Lower leg skin (tissue), 3 donors: ENCODE data around the gene CFAP92.

Experiments
- CTCF ChIP-seq, 3 donors: fragments of 450-650 bp; IDR thresholded peaks; one replicate each; pipeline ENCODE4 v1.5.1; 2016; ENCODE audit warnings: antibody characterized with exemption in 3 of 3, mild to moderate bottlenecking in 3 of 3, moderate library complexity in 2 of 3
- POLR2A ChIP-seq, 2 donors: fragments of 450-650 bp; IDR thresholded peaks; one replicate each; pipeline ENCODE4 v1.6.1; 2016 to 2017; ENCODE audit warnings: antibody characterized with exemption in 2 of 2, mild to moderate bottlenecking in 1 of 2, moderate library complexity in 1 of 2

- TF ChIP-seq CTCF (IDR thresholded peaks at IDR 0.05) (no peak), POLR2A (IDR thresholded peaks at IDR 0.05) (no peak)
Measured at GRCh38 chr3:128936341-128936740, 57.5 kb downstream of the CFAP92 start.
